22Rv1 (cell line): Measurements from ENCODE around the gene ERVFRD-1.

Experiments used
- H3K27ac ChIP-seq: fragments of 450-650 bp; 2 replicates; pipeline ENCODE4 v1.5.1; 2017
- CTCF ChIP-seq: fragments of 450-650 bp; IDR thresholded peaks from 2 replicates; pipeline ENCODE4 v1.5.1; 2017; ENCODE audit warnings: mild to moderate bottlenecking
- ZFX ChIP-seq: fragments of 450-650 bp; IDR thresholded peaks from 2 replicates; pipeline ENCODE4 v1.6.1; 2017; ENCODE audit warnings: antibody characterized with exemption, borderline replicate concordance

ERVFRD-1 gene

DNA sequence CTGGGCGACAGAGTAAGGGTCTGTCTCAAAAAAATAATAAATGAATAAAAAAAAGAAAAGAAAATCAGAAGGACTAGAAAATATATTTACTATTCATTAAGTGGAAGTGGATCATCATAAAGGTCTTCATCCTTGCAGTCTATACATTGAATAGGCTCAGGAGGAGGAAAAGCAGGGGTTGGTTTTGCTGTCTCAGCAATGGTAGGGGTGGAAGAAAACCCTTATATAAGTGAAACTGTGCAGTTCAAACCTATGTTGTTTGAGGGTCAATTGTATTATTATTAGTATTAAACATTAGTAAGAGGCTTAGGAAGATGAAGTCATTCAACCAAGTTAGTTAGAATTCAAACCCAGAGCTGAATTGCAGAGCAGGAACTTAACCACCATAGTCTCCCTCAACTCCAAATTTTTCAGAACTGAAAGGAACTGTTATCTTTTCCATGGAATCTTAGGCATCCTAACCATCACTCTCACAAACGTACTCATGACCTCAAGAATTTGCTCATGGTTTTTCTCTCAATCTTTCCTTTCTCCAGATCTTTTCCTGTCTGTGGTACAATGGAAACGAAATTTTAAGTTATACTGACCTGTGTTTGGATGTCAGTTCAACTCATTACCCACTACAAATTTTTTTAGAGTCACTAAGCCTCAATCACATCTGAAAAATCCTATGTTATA lies 25.6 kb downstream of the ERVFRD-1 start:
- no peak overlapping the region for H3K27ac ChIP-seq
- no peak for TF ChIP-seq ZFX
- TF ChIP-seq CTCF: no peak

GRCh38 chr6:11083956-11084355 lies 27.6 kb downstream of the ERVFRD-1 start:
- TF ChIP-seq ZFX (no peak), CTCF (no peak)

GRCh38 chr6:11083491-11083890 lies 28.0 kb downstream of the ERVFRD-1 start:
- no peak overlapping the region for H3K27ac ChIP-seq
- TF ChIP-seq ZFX (no peak), CTCF (no peak)

More at GRCh38 chr6:11083956-11084355, 27.6 kb downstream of the ERVFRD-1 start:
- H3K27ac ChIP-seq: no peak overlapping the region

DNA sequence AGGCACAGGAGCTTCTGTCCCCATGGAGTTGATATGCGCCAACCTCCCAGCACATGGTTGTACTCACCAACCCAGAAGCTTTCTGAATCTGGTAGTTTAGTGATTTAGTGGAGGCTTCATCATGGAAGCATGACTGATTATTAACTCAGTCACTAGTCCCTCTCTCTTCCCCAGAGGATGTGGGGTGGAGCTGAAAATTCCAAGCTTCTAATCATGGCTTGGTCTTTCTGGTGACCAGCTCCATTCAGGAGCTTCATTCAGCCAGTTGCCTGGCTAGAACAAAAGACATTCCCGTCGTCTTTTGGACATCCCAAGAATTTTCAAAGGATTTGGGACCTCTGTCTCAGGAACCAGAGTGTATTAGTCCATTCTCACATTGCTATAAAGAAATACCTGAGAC lies 31.2 kb downstream of the ERVFRD-1 start:
- no peak for TF ChIP-seq CTCF
- TF ChIP-seq ZFX: no peak
- no peak overlapping the region for H3K27ac ChIP-seq

GRCh38 chr6:11078266-11078665 lies 33.3 kb downstream of the ERVFRD-1 start:
- TF ChIP-seq CTCF: no peak
- no peak for TF ChIP-seq ZFX
- H3K27ac ChIP-seq: no peak overlapping the region

DNA sequence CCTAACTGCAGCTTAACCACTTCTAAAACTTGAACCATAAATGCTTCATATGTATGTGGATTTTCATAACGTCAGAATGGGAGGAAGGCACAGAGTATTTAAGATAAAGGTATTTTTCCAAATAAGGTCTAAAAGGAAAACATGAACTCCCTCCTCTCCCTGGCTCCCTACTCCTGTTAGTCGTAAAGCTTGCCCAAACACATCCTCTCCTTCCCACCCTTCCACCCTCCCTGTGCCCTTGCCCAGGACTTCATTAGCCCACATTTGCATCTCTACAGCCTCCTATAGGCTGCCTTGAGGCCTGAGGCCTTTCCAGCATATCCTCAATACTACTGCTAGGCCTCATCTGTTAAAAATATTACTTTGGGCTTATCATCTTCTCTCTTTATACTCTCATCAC lies 35.0 kb downstream of the ERVFRD-1 start:
- no peak overlapping the region for H3K27ac ChIP-seq
- TF ChIP-seq CTCF (no peak), ZFX (no peak)

GRCh38 chr6:11072101-11072500 lies 39.4 kb downstream of the ERVFRD-1 start:
- TF ChIP-seq ZFX: no peak
- TF ChIP-seq CTCF: no peak
- H3K27ac ChIP-seq: no peak overlapping the region
